ENCODE data around the gene ANKRD33. TPM values are rescaled to one million over a fixed set of nuclear protein-coding genes. Genes with fewer than 3 reads are reported as not detected.

The ANKRD33 gene
- total RNA-seq, 2 experiments from 2014 or later = not detected

GRCh38 chr12:51865757-51866270 lies 22.1 kb upstream of the ANKRD33 start:
- H3K27ac Mint-ChIP-seq = no peak overlapping the region
- POLR2A ChIA-PET = no interaction called here
- CTCF ChIA-PET = no interaction called here
- no peak for DNase-seq
- H3K9me3 Mint-ChIP-seq = no peaks in the 10 kb centered on the region
- no peaks in the 10 kb centered on the region for H3K36me3 Mint-ChIP-seq (ENCODE audit: low read depth)
- H3K4me1 Mint-ChIP-seq = peaks cover 1% of the 10 kb centered on the region
- no peak overlapping the region for H3K4me3 Mint-ChIP-seq
- H3K27me3 Mint-ChIP-seq = peaks cover 76% of the 10 kb centered on the region

GRCh38 chr12:51866324-51866723 lies 21.6 kb upstream of the ANKRD33 start:
- ChIA-PET POLR2A (no interaction called here), CTCF (no interaction called here)
- H3K4me1 Mint-ChIP-seq = peaks cover 1% of the 10 kb centered on the region
- no peak for DNase-seq
- H3K9me3 Mint-ChIP-seq = no peaks in the 10 kb centered on the region
- no peak overlapping the region for H3K4me3 Mint-ChIP-seq
- H3K36me3 Mint-ChIP-seq (ENCODE audit: low read depth) = no peaks in the 10 kb centered on the region
- peaks cover 76% of the 10 kb centered on the region for H3K27me3 Mint-ChIP-seq
- no peak overlapping the region for H3K27ac Mint-ChIP-seq

GRCh38 chr12:51866762-51867161 lies 21.1 kb upstream of the ANKRD33 start:
- H3K27me3 Mint-ChIP-seq = peaks cover 72% of the 10 kb centered on the region
- H3K36me3 Mint-ChIP-seq (ENCODE audit: low read depth) = no peaks in the 10 kb centered on the region
- DNase-seq = no peak
- H3K4me3 Mint-ChIP-seq = no peak overlapping the region
- no peaks in the 10 kb centered on the region for H3K9me3 Mint-ChIP-seq
- POLR2A ChIA-PET = no interaction called here
- H3K4me1 Mint-ChIP-seq = peaks cover 1% of the 10 kb centered on the region
- CTCF ChIA-PET = interaction anchor here (0.7 kb wide), 1 partner anchor 127 kb away, joined by 4 read pairs; no protein-coding TSS in a partner anchor
- H3K27ac Mint-ChIP-seq = no peak overlapping the region

- CTCF ChIA-PET = interaction anchor here (0.7 kb wide), 1 partner anchor 126 kb away, joined by 4 read pairs; no protein-coding TSS in a partner anchor
- H3K27me3 Mint-ChIP-seq = peaks cover 66% of the 10 kb centered on the region
- no peaks in the 10 kb centered on the region for H3K36me3 Mint-ChIP-seq (ENCODE audit: low read depth)
- peaks cover 1% of the 10 kb centered on the region for H3K4me1 Mint-ChIP-seq
- no peak overlapping the region for H3K27ac Mint-ChIP-seq
- no peak overlapping the region for H3K4me3 Mint-ChIP-seq
- no peak for DNase-seq
- POLR2A ChIA-PET = no interaction called here
- H3K9me3 Mint-ChIP-seq = no peaks in the 10 kb centered on the region
Observed at GRCh38 chr12:51867371-51867770, 20.5 kb upstream of the ANKRD33 start.

- no peaks in the 10 kb centered on the region for H3K36me3 Mint-ChIP-seq (ENCODE audit: low read depth)
- no peak overlapping the region for H3K4me3 Mint-ChIP-seq
- H3K9me3 Mint-ChIP-seq = no peaks in the 10 kb centered on the region
- POLR2A ChIA-PET = no interaction called here
- H3K27me3 Mint-ChIP-seq = peaks cover 61% of the 10 kb centered on the region
- CTCF ChIA-PET = no interaction called here
- H3K4me1 Mint-ChIP-seq = peaks cover 1% of the 10 kb centered on the region
- H3K27ac Mint-ChIP-seq = no peak overlapping the region
- DNase-seq = no peak
Observed at GRCh38 chr12:51867796-51868428, 20.0 kb upstream of the ANKRD33 start.

GRCh38 chr12:51868821-51869495 lies 18.9 kb upstream of the ANKRD33 start:
- Mint-ChIP-seq H3K36me3 (ENCODE audit: low read depth) (no peaks in the 10 kb centered on the region), H3K4me1 (peaks cover 1% of the 10 kb centered on the region), H3K27ac (no peak overlapping the region), H3K9me3 (no peaks in the 10 kb centered on the region), H3K4me3 (no peak overlapping the region), H3K27me3 (peaks cover 52% of the 10 kb centered on the region)
- ChIA-PET CTCF (no interaction called here), POLR2A (no interaction called here)
- DNase-seq = no peak

- ChIA-PET POLR2A (no interaction called here), CTCF (interaction anchor here (1.7 kb wide), 1 partner anchor 155 kb away, joined by 3 read pairs; no protein-coding TSS in a partner anchor)
- Mint-ChIP-seq H3K27ac (no peak overlapping the region), H3K27me3 (peaks cover 50% of the 10 kb centered on the region), H3K4me3 (no peak overlapping the region), H3K9me3 (no peaks in the 10 kb centered on the region), H3K4me1 (peaks cover 1% of the 10 kb centered on the region), H3K36me3 (ENCODE audit: low read depth) (no peaks in the 10 kb centered on the region)
- DNase-seq = no peak
Observed at GRCh38 chr12:51869496-51869865, 18.4 kb upstream of the ANKRD33 start.

GRCh38 chr12:51869931-51870330 lies 18.0 kb upstream of the ANKRD33 start:
- H3K36me3 Mint-ChIP-seq (ENCODE audit: low read depth) = no peaks in the 10 kb centered on the region
- POLR2A ChIA-PET = no interaction called here
- no peak overlapping the region for H3K27ac Mint-ChIP-seq
- H3K27me3 Mint-ChIP-seq = peaks cover 45% of the 10 kb centered on the region
- CTCF ChIA-PET = interaction anchor here (1.7 kb wide), 1 partner anchor 155 kb away, joined by 3 read pairs; no protein-coding TSS in a partner anchor
- no peak overlapping the region for H3K4me3 Mint-ChIP-seq
- no peak for DNase-seq
- no peaks in the 10 kb centered on the region for H3K4me1 Mint-ChIP-seq
- no peaks in the 10 kb centered on the region for H3K9me3 Mint-ChIP-seq

- no peak overlapping the region for H3K4me3 Mint-ChIP-seq
- H3K27ac Mint-ChIP-seq = no peak overlapping the region
- ChIA-PET POLR2A (no interaction called here), CTCF (interaction anchor here (1.7 kb wide), 1 partner anchor 154 kb away, joined by 3 read pairs; no protein-coding TSS in a partner anchor)
- no peaks in the 10 kb centered on the region for H3K9me3 Mint-ChIP-seq
- peaks cover 39% of the 10 kb centered on the region for H3K27me3 Mint-ChIP-seq
- DNase-seq = no peak
- H3K36me3 Mint-ChIP-seq (ENCODE audit: low read depth) = no peaks in the 10 kb centered on the region
- no peaks in the 10 kb centered on the region for H3K4me1 Mint-ChIP-seq
Observed at GRCh38 chr12:51870504-51870903, 17.4 kb upstream of the ANKRD33 start.

GRCh38 chr12:51871126-51871525 lies 16.8 kb upstream of the ANKRD33 start:
- DNase-seq = no peak
- peaks cover 36% of the 10 kb centered on the region for H3K27me3 Mint-ChIP-seq
- H3K4me1 Mint-ChIP-seq = no peaks in the 10 kb centered on the region
- no peak overlapping the region for H3K27ac Mint-ChIP-seq
- ChIA-PET POLR2A (no interaction called here), CTCF (interaction anchor here (1.5 to 1.7 kb wide), 2 partner anchors 39 to 154 kb away, joined by 3 to 5 read pairs; no protein-coding TSS in a partner anchor)
- no peaks in the 10 kb centered on the region for H3K36me3 Mint-ChIP-seq (ENCODE audit: low read depth)
- H3K4me3 Mint-ChIP-seq = no peak overlapping the region
- H3K9me3 Mint-ChIP-seq = no peaks in the 10 kb centered on the region

- no peak overlapping the region for H3K4me3 Mint-ChIP-seq
- H3K4me1 Mint-ChIP-seq = no peaks in the 10 kb centered on the region
- H3K36me3 Mint-ChIP-seq (ENCODE audit: low read depth) = no peaks in the 10 kb centered on the region
- H3K9me3 Mint-ChIP-seq = no peaks in the 10 kb centered on the region
- H3K27me3 Mint-ChIP-seq = peaks cover 34% of the 10 kb centered on the region
- no peak for DNase-seq
- H3K27ac Mint-ChIP-seq = no peak overlapping the region
- ChIA-PET CTCF (interaction anchor here (0.7 to 1.5 kb wide), 2 partner anchors 39 to 495 kb away, joined by 3 to 5 read pairs; partner anchors contain the start of gene KRT85), POLR2A (no interaction called here)
Observed at GRCh38 chr12:51871918-51872688, 15.8 kb upstream of the ANKRD33 start.

- H3K36me3 Mint-ChIP-seq (ENCODE audit: low read depth) = no peaks in the 10 kb centered on the region
- no peak overlapping the region for H3K27ac Mint-ChIP-seq
- peaks cover 28% of the 10 kb centered on the region for H3K27me3 Mint-ChIP-seq
- POLR2A ChIA-PET = no interaction called here
- DNase-seq = no peak
- CTCF ChIA-PET = interaction anchor here (0.7 kb wide), 1 partner anchor 495 kb away, joined by 3 read pairs; the partner anchor contains the start of gene KRT85
- no peak overlapping the region for H3K4me3 Mint-ChIP-seq
- H3K4me1 Mint-ChIP-seq = no peaks in the 10 kb centered on the region
- H3K9me3 Mint-ChIP-seq = no peaks in the 10 kb centered on the region
Observed at GRCh38 chr12:51872689-51872981, 15.3 kb upstream of the ANKRD33 start.

Measured in activated CD4-positive, alpha-beta memory T cell treated with anti-CD3 and anti-CD28 coated beads, Interleukin-2, amount 10 ng/mL, durations not matched to agents 7 days and 5 days (primary cell).